CD4-positive, alpha-beta T cell treated with Interleukin-17A for 4 hours (primary cell): ENCODE results near the gene ZBTB21.

ENCODE experiments used
- DNase-seq: peaks from one replicate; pipeline ENCODE4 v3.0.0-alpha.2; 2020; ENCODE audit warnings: mixed read lengths

The ZBTB21 gene

DNA sequence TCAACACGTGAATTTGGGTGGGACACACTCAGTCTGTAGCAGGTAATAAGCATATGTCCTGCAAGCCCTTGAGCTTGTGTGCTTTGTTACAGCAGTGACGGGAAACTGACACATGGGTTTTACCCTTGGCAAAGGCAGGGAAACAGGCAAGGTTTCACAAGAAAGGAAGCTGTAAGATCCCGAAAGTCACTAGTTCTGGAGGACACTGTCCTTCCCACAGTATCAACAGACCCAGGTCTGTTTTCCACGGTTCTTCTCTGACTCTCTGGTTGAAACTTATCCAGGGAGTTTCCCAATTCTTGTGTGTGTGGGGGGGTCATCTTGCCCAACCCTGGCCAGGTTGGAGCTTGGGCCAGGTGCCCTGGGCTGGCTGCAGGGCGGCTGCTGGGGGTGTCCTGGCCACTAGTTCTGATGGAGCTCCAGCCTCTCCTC is 29.3 kb upstream of the ZBTB21 start:
- DNase-seq = no peak

DNA sequence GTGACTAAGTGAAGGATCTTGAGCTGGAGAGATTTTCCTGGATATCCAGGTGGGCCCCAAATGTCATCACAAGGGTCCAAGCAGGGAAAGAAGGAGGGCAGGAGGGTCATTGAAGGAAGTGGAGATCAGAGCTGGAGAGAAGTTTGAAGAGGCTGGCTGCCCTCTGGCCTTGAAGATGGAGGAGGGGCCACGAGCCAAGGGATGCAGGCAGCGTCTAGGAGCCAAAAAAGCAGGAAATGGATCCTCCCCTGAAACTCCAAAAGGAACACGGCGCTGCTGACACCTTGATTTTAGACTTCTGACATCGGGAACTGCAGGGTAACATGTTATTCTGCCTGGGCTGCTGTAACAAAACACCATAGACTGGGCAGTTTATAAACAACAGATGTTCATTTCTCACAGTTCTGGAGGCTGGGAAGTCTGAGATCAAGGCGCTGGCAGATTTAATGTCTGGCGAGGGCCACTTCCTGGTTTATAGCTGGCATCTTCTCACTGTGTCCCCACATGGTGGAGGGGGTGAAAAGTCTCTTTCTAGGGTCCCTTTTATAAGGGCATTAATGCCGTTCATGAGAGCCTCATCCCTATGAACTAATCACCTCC is 28.8 kb upstream of the ZBTB21 start:
- no peak for DNase-seq

- DNase-seq = no peak
These were observed 28.2 kb upstream of the ZBTB21 start for GRCh38 chr21:42038393-42038792.

GRCh38 chr21:42037943-42038342 is 27.8 kb upstream of the ZBTB21 start:
- no peak for DNase-seq

DNA sequence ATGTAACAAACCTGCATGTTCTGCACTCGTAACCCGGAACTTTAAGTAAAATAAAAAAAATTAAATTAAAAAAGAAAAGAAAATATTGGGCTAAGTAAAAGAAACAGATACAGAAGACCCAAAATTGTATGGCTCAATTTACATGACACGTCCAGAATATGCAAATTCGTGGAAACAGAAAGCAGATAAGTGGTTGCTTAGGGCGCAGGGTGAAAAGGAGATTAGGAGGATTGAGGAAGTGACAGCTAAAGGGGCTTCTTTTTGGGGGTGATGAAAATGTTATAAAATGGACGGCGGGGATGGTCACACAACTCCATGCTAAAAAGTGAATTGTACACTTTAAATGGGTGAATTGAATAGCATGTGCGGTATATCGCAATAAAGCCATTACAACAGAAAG is 27.4 kb upstream of the ZBTB21 start:
- no peak for DNase-seq

GRCh38 chr21:42036313-42036712 is 26.2 kb upstream of the ZBTB21 start:
- no peak for DNase-seq

GRCh38 chr21:42032968-42033367 is 22.8 kb upstream of the ZBTB21 start:
- DNase-seq = no peak

DNA sequence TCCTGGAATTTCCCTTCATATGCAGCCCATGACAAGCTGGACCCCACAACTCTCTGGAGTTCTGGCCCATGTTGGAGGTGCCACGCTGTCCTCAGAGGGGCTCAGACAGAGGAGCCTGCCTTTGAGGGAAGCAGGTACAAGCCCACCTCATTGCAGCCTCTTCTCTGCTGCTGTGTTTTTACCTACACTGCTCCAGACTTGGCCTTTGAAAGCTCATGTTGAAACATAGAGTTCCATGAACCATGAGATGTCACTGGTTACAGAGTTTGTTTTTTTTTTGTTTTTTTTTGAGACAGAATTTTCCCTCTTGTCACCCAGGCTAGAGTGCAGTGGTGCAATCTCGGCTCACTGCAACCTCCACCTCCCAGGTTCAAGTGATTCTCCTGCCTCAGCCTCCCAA is 22.1 kb upstream of the ZBTB21 start:
- no peak for DNase-seq

- no peak for DNase-seq
These were observed 21.7 kb upstream of the ZBTB21 start for GRCh38 chr21:42031816-42032215.

DNA sequence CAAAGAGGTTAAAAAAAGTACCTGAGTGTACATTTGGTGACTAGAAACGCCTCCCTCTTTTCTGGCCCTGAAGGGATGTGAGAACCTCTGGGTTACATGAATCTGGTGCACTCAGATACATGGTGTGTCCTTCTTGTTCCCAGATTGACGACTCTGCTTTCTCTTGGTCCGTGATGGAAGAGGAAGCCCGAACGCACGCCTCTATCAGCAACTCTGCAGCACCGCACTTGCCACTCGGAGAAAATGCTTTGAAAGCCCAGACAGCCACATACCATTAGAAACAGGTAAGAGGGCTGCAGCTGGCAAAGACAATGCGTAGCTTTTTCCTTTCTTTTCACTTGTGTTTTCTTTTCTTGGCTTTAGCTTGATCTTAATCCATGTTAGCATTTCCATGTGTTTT is 21.1 kb upstream of the ZBTB21 start:
- no peak for DNase-seq

- DNase-seq = no peak
These were observed 20.2 kb upstream of the ZBTB21 start for GRCh38 chr21:42030311-42030710.

GRCh38 chr21:42028766-42029425 is 18.7 kb upstream of the ZBTB21 start:
- no peak for DNase-seq

GRCh38 chr21:42027822-42028765 is 17.9 kb upstream of the ZBTB21 start:
- no peak for DNase-seq

GRCh38 chr21:42027085-42027821 is 17.1 kb upstream of the ZBTB21 start:
- DNase-seq = no peak

- DNase-seq = no peak
These were observed 15.9 kb upstream of the ZBTB21 start for GRCh38 chr21:42026082-42026435.

GRCh38 chr21:42025376-42026081 is 15.4 kb upstream of the ZBTB21 start:
- DNase-seq = no peak

DNA sequence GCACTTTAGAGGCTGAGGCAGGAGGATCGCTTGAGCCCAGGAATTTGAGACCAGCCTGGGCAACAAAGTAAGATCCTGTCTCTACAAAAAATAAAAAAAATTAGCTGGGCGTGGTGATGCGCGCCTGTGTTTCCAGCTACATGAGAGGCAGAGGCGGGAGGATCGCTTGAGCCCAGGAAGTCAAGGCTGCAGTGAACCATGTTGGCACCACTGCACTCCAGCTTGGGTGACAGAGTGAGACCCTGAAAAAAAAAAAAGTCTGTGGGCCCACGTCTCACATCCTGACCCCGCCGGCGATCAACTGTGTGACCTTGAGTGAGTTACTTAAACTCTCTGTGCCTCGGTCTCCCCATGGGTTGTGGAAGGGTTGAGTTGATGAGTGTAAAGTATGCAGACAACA is 12.7 kb upstream of the ZBTB21 start:
- DNase-seq = no peak

- DNase-seq = no peak
These were observed 11.9 kb upstream of the ZBTB21 start for GRCh38 chr21:42022091-42022430.

DNA sequence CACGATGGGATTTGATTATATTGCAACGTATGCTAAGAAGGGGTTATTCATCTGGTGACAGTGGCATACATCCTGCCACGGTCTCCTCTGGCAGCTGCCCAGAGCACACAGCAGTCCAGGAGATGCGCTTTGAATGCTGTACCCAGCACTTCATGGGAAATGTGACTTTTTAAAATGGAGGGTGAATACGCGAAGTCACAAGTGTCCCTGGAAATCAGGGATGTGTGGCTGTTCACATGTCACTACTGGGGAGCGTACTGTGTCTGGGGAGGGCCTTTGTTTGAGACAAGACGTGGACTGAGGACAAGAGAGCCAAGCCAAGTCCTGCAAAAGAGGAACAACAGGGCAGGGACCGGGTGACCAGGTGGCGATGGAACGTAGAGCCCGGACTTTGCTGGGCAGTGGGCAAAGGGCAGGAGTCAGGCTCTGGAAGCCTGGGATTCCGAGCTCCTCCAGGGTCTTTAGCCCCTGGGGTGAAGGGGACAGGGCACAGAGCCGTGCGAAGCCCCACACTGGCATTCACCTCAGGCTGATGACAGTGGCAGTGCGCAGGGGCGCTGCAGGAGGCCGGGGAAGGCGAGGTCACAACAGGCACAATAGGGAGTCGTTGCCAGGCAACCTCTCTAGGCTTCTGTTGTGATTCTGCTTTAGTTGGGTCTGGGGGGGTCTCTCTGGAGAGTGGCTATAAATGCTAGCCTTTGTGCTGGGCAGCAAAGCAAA is 11.4 kb upstream of the ZBTB21 start:
- no peak for DNase-seq

DNA sequence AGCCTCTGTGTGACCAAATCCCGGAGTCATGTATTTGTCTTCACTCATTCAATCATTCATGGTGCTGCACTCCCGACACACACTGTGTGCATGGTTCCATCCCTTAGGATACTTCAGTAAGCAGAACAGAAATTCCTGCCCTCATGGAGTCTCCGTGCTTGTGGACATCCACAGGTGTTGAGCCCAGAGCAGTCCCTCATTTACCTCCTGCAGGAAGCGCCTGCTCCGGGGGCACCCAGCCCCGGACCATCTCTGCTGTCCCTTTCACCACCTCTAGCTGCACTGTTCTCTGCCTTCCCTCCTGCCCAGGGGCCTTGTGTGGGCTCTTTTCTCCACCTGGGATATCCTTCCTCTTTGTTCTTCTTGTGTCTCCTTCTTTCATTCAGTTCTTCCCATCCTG is 9.5 kb upstream of the ZBTB21 start:
- no peak for DNase-seq

GRCh38 chr21:42019101-42019605 is 9.0 kb upstream of the ZBTB21 start:
- no peak for DNase-seq

DNA sequence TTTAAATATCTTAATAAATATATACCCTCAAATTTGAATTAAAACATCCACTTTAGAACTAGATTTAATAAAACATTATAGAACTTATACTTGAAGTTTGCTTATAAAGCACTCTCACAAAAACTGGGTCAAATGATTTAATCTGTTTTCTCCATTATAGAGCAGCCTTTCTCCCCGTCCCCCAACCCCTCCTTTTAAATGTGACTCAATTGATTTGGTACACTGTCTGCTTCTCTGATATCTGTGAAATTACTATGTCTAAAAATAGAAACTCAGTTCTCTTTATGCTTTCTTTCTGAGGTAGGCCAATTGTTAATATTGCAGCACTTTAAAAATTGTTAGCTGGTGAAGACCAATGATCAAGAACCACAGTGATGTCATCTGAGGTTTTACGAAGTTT is 6.9 kb upstream of the ZBTB21 start:
- DNase-seq = no peak
